Thoracic aorta endothelial cell (primary cell): ENCODE data around the gene SMYD4. TPM values are rescaled to one million over a fixed set of nuclear protein-coding genes. Genes with fewer than 3 reads are reported as not detected.

Experiments used
- total RNA-seq: library from RNA; depleted of rRNA; stranded (reverse); fragments of >200 nt; gene quantifications from 2 replicates; pipeline ENCODE4 v1.2.3, GENCODE V29; 2012

The SMYD4 gene
- total RNA-seq, result 10.8 and 14.1 TPM in 2 replicates

GRCh38 chr17:1829592-1830257 lies at the start of gene SMYD4, which contains the start of gene RPA1:
SMYD4 (minus strand) TSS chr17:1829902; CDS start chr17:1827994, 1,908 bp downstream.
RPA1 (plus strand) TSS chr17:1830005; CDS start chr17:1830094, 89 bp downstream.

GRCh38 chr17:1742371-1743087 lies 87.2 kb downstream of the SMYD4 start, which contains the start of gene SERPINF2:
SERPINF2 (plus strand) TSS chr17:1742871; CDS start chr17:1744996, 2,125 bp downstream.

Other genes with a start within 250 kb of the SMYD4 start
- gene SLC43A2, start 201.1 kb downstream of the SMYD4 start, total RNA-seq, result 16.6 and 29.0 TPM in 2 replicates
- gene SCARF1, start 184.2 kb downstream of the SMYD4 start, total RNA-seq, result 90.2 and 95.1 TPM in 2 replicates
- gene RILP, start 180.0 kb downstream of the SMYD4 start, total RNA-seq, result 9.2 and 12.9 TPM in 2 replicates
- gene PRPF8, start 145.0 kb downstream of the SMYD4 start, total RNA-seq, result 213 and 248 TPM in 2 replicates
- 1.2 and 1.6 TPM in 2 replicates for gene TLCD2, start 119.5 kb downstream of the SMYD4 start, total RNA-seq
- gene WDR81, start 105.2 kb downstream of the SMYD4 start, total RNA-seq, result 13.3 and 19.2 TPM in 2 replicates
- gene SERPINF2, start 87.0 kb downstream of the SMYD4 start, total RNA-seq, result not detected in 2 replicates
- 0.40 TPM in 1 of 2 replicates, not detected in the other for gene SERPINF1, start 67.8 kb downstream of the SMYD4 start, total RNA-seq
- 41.0 and 47.2 TPM in 2 replicates for gene RPA1, start 103 bp upstream of the SMYD4 start, total RNA-seq
- gene RTN4RL1, start 195.4 kb upstream of the SMYD4 start, total RNA-seq, result under 0.01 TPM in 2 replicates
- 21.7 and 23.4 TPM in 2 replicates for gene DPH1, start 200.3 kb upstream of the SMYD4 start, total RNA-seq
- 58.8 and 74.5 TPM in 2 replicates for gene OVCA2, start 212.1 kb upstream of the SMYD4 start, total RNA-seq
- 26.8 and 33.6 TPM in 2 replicates for gene HIC1, start 225.2 kb upstream of the SMYD4 start, total RNA-seq